Activated naive CD4-positive, alpha-beta T cell (primary cell): Measurements from ENCODE around the gene PTPRN2.

Experiments
- DNase-seq, 4 experiments: peaks; one replicate each; lab custom pipeline; 2025; lab: John Stamatoyannopoulos, UW

The PTPRN2 gene

DNA sequence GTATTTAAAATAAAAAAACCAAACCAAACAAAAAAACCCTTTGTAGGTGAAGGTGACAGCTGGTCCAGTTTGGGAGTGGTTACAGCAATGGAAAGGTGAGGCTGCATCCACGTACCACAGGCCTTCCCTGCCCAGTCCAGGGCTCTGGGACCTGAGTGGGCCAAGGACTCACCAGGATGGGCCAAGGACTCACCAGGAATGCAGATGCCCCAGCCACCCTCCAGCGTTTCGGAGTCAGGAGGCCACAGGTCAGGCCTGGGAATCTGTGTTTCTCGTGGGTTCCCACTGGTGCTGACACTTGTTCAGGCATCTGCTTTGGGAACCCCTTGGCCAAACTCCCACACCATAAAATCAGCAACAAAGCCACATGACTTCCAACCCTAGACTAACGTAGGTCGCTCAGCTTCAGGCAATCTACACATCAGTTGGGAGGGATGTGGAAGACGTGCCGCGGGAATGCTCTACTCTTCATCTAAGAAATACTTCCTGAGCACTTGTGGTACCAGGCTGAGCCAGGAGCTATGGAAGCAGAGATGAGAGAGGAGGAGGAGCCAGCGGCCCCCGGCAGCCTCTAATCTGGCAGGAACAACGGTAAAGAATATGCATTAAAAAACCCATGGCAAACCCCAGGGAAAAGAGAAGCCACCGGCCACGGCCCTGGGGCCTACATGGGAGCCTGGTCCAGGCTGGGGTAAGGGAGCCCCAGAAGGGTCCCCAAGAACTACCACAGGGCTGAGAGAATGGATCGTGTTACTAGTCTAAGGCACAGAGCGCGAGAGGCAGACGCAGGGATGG, 473.4 kb downstream of the PTPRN2 start:
- no peak for DNase-seq

DNA sequence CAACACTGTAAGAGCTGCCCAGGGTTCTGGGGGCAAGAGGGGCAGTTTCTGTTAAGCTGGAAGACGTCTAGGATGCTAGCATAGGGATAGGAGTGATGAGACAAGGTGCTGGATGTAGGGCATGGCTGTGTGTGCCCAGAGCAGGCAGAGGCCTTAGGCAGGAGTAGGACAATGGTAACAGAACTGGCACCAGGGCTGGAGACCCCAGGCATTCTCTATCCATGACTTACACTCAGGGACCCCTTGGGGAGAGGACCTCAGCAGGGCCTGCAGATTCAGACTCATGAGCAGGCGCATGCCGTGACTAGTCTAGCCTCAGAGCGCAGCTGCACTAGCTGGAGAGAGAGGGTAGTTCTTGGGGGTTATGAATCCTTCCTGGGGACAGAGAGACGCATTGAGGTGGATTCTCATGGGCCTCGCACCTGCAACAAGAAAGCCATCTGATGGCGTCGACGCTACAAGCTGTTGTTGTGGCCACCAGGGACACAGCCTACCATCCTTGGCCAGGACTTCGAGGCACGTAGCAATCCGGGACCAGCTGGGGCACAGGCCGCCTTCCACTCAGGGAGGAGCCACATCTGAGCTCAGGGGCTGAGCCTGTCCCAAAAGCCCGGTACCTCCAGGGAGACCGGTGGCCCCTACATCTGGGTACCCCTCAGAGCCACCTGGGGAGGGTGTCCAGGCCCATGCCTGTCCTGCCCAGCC, 474.1 kb downstream of the PTPRN2 start:
- no peak for DNase-seq

DNA sequence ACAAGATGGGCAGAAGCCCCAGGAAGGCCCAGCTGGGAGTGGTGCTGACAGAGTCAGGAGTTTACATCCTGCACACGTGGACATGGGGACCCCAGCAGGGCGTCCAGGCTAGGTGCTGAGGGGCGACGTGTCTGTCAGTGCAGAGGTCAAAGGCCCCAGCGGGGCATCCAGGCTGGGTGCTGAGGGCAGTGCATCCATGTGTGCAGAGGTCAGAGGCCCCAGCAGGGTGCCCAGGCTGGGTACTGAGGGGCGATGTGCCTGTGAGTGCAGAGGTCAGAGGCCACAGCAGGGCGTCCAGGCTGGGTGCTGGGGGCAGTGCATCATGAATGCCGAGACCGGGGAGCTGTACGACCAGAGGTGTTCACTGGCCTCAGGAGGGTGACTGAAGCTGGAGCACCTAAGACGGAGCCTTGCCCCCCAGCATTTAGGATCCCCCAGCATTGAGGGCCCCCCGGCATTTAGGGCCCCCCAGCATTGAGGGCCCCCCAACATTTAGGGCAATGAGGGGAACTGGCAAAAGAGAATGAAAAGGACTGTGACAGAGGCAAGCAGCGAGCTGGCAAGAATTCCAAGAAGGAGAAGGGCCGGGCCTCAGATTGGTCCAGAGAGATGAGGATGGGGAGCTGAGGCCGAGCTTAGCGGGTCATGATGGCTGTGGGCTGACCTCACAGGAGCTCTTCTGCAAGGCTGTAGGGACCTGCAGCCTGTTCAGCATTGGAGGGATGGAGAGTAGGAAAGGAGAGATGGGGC, 474.9 kb downstream of the PTPRN2 start:
- DNase-seq, result no peak

DNA sequence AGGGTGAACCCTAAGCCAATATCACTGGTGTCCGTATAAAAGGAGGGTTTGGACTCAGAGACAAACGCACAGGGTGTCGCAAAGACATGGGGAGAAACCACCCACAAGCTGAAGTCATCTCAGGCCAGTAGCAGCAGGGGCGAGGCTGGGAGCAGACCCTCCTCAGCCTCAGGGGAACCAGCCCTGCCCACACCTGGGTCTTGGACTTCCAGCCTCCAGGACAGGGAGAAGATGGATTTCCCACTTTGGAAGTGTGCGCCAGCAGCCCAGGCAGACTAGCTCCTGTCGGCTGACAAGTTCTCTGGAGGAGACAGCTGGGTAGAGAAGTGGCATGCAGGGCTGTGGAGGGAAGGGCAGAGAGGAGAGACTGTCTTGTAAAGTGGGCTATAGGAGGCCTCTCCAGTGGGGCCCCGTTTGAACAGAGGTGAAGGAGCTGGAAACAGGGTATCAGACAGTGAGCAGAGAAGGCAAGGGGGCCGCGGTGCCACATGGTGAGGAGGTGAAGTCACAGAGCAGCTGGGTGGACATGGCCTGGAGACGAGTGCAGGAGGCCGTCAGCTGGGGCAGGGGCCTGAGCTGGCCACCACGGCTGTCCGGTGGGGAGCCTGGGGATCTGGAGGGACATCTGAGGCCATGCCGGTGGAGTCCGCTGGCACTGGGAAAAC, 475.6 kb downstream of the PTPRN2 start:
- DNase-seq, result no peak

DNA sequence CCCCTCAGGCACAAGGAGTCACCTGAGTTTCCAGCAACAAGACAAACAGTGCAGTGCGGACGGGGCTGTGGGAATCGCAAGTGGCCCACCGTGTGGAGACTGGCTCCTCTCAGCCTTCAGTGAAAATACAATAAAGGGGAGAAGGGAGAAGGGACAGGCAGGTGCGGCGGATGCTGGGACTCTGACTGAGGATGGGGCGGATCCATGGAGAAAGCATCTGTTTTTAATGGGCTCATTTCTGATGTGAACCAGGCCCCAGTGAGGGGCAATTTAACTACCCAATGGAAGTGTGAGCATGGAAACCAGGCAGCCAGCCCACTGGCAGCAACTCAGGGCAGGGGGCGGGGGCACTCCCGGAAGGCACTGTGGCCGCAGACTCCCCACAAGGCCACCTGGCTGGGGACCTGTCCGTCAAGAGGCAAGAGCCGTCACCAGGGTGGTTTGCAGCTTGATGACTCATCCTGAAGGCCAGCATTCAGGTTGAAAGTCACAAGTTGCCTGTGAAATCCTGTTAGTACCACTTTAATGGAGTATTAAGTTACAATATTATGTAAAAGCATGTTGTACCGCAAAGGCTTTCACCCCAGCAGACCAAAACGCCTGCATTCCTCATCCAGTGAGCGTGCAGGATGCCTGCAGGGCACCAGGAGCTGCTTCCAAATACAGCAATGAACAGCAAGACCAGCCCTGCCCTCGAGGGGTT, 476.4 kb downstream of the PTPRN2 start:
- no peak for DNase-seq

DNA sequence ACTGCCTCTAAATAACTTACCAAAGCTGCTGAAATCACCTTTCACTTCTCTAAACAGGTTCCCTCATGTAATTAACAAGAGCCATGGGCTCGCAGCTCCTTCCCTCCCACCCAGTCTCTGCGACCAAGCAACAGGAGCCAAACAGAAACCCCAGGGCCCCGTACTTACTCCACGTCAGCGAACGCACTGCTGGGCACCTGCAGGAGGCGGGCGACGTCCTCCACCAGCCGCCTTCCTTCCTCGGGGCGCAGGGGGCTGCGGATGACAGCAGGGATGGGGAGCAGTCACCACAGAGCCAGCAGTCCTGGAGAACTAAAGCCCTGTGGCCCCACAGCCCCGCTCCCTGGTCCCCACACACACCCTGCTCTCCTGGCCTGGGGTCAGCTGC, 477.0 kb downstream of the PTPRN2 start:
- DNase-seq, result no peak

DNA sequence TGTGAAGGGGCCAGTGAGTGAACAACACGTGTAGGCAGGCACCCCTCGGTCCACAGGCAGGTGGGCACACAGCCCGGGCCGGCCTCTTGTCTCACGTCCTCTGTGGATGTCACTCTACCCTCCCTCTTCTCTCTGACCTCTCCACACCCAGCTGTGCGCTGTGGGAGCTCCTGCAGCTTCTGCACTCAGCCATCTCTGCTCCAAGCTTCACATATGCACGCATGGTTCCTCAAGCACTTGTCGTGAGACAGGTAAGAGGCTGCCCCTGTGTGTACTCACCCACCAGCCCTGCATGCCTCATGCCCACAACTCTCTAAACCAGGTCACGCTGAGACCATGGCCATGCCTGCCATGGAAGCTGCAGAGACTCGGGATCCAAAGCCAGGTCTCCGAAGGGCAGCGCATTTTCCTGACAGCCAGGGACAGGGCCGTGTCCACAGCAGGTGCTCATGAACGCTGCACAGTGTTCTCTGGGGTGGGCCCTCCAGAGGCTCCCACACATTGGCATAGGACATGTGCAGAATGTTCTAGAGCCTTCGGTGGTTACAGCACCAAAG, 477.5 kb downstream of the PTPRN2 start:
- DNase-seq, result no peak

DNA sequence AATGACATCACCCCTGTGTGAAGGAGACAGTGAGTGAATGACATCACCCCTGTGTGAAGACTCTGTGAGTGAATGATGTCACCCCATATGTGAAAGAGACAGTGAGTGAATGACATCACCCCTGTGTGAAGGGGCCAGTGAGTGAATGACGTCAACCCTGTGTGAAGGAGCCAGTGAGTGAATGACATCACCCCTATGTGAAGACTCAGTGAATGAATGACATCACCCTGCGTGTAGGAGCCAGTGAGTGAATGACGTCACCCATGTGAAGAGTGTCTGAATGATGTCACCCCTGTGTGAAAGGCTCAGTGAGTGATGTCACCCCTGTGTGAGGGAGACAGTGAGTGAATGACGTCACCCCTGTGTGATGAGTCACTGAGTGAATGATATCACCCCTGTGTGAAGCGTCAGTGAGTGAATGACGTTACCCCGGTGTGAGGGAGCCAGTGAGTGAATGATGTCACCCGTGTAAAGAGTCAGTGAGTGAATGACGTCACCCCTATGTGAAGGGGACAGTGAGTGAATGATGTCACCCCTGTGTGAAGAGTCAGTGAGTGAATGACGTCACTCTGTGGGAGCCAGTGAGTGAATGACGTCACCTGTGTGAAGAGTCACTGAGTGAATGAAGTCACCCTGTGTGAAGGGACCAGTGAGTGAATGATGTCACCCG, 478.1 kb downstream of the PTPRN2 start:
- no peak for DNase-seq

DNA sequence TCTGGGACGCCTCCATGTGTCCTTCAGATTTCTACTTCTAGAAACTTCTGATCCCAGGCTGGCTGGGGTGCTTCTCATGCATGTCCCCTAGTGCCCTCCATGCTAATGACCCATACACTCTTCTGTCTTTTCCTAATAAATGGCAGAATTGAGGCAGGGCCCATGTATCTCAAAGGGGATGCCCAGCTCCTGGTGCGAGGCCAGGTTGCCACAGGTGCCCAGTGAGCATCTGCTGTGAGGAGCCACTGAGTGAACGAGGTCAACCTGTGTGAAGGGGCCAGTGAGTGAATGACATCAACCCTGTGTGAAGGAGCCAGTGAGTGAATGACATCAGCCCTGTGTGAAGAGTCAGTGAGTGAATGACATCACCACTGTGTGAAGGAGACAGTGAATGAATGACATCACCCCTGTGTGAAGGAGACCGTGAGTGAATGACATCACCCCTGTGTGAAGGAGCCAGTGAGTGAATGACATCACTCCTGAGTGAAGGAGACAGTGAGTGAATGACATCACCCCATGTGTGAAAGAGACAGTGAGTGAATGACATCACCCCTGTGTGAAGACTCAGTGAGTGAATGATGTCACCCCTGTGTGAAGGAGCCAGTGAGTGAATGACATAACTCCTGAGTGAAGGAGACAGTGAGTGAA, 478.9 kb downstream of the PTPRN2 start:
- no peak for DNase-seq

DNA sequence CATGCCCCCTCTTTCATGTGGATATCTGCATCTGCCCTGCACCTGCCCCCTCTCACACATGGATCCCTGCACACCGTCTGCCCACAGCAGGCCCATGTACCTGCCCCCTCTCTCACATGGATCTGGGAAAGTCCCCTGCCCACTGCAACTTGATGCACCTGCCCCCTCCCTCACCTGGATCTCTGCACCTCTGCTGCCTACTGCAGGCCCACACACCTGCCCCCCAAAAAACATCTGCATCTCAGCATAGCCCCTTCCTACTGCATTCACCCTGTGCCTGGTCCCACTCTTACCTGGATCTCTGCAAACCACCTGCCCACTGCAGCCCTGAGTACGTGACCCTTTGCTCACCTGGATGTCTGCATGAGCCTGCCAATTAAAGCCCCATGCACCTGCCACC, 479.8 kb downstream of the PTPRN2 start:
- no peak for DNase-seq

DNA sequence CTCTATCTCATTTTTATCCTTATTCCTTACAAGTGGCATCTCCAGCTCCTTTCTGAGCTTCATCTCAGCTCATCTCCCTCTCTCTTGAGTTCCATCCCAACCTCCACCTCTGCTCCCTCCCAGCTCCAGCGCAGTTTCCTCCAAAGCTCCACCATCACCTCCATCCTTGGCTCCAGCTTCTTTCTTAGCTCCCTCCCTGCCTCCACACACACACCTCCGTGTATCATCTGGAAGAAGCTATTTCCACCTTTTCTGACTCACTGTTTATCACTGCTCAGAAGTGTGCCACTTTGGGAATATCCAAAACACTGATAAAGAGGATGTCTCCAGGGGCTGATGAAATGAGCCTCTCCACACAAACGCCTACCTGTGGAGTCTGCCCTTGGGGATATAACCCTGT, 481.4 kb downstream of the PTPRN2 start:
- DNase-seq, result no peak

DNA sequence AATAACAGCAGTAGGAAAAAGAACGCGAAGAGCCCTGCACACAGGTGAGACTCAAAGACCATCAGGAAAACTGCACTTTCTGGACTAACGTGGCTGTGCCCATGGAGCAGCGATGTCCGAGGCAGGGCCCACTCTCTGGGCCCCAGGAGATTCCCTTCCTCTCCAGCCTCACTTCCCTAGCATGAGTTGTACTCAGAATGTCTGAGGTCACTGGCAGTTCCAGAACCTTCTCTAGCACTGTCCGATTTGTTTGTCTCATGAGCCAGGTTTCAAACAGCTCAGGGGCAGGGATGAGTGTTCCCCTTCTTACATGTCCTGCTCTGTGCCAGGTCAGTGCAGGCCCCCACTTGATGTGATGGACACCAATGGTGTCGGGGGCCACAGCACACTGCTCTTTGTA, 484.2 kb downstream of the PTPRN2 start:
- no peak for DNase-seq

DNA sequence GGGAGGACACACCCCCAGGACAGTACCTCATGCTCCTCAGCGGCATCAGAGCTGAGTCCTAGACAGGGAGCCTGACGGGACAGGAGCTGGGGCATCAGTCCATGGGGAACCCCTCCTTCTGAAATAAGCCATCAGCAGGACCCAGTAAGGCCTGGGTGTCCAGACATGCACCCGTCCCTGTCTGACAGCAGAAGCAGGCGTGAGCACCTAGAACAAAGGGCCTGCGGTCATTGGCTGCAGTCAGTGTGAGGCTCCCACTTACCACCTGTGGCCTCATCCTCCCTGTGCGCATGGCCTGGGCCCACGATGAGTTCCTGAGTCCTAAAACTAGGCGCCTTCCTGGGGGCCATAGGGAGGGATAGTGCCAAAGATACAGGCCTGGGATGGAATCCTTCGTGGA, 484.7 kb downstream of the PTPRN2 start:
- no peak for DNase-seq

DNA sequence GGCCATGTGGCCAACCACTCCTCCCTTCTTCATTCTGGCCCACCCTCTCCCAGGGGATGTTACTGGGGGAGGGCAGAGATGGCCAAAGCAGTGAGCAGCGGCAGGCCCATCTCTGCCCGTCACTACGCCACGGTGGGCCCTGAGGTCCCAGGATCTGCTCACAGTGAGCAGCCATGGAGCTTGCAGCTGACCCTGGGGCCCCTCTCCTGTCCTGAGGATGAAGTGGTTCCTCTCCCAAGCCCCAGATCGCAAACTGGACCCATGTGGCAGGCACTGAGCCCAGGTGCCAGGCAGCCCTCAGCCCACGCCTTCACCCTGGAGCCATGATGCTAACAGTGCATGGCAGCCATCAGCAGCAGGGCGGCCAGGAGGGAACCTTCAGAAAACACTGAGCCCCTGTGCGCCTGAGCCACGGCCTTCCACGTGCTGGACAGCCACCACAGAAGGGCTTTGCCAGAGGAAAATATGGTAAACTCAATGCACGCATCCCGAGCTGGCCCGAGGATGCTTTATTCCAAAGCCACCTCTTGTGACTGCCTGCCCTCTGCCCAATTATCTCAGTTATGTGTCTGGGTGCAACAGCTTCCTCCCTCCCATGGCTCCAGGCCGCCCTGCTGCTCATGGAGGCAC, 485.7 kb downstream of the PTPRN2 start:
- no peak for DNase-seq

DNA sequence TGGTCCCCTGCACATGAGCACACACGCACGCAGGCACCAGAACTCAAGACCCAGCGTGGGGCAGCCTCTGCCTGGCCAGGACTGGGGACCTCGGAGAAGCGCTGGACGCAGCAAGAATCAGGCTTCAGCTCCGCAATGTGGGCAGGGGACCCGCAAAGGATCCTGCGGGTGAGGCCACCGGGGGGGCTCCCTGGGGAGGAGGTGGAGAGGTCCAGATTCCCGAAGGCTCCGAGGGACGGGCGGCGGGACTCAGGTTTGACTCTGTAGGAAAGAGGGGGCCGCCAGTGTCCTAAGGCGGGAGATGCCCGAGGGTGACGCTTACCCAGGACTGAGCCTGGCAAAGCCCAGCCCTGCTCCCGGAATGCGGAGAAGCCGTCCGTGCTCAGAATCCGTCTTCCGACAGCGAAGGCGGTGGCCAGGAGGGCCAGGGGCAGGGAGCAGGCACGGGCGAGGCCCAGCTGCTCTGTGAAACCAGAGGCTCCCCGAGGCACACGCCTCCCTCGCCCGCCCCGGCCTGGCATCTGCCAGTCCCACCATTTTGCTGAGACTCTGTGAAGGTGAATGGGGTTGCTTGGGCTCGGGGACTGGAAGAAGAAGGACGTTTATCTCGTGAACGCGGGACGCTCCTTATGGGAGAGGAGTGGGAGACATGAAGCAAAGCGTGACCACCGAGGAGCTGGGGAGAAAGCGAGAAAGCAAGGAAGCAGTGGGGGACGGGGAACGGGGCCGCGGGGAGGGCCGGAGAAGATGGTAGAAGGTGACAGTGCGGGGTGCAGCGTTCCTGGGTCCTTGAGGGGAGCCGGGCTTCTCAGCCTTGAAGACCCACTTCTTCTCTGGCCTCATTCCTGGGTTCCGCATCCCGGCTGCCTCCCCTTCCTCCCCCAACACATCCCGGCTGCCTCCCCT, 489.2 kb downstream of the PTPRN2 start:
- no peak for DNase-seq

DNA sequence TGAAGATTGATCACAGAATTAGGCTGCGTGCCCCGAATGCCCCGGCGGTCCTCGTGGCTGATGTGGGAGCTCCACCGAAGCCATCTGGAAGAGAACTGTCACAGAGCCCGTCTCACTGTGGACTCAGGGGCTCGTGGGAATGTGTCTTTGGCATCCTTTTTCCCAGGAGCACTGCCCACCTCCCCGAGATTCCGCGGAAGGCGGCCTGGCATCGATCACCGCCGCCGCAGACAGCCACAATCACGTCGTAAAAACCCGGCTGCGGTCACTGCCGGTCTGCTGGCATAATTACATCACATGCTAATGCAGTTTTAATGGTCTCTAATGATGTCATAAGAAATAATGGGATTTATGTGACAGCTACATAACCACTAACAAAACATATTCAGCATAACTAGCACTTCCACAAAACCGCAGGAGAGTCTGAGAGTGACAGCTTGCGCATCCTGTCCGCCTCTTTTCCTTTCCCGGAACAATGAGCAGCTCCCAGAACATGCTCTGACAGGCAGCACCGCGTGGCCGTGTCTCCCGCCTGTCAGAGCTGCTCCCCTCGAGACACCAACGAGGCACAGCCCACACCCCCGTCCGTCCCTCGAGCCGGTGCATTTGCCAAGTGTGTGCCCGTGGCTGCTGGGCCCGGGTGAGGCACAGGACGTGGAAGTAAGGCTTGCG, 490.0 kb downstream of the PTPRN2 start:
- no peak for DNase-seq

DNA sequence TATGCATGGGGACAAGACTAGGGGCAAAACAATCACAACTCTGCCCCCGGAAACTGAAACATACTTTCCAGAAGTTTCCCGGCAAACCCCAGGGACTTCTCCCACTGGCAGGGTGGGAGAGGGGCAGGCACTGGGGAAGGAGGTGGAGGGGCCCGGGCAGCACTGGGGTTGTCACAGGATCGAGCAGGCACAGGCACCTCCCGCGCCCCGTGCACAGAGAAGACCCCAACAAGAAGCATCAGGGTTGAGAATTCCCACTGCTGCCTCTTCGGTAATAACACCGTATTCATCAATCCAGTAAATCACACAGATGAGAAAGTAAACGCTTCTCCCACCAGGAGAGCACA, 490.5 kb downstream of the PTPRN2 start:
- DNase-seq, result no peak

DNA sequence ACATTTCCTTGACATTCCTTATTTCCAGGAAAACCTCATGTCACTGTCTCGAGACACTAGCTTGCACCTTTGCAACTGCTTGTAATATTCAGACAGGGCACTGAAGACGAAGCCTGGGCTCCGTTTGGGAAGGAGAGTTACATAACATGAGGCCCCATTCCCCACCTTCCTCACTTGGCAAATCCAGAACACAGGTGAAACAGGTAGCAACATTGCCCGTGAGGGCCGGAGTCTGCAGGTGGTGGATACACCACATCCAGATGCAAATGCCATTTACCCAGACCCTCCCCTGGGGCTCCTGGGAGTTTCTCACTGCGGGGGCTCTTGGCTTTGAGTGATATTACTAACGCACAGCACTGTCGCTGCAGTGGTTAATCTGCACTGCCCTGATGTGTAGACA, 491.0 kb downstream of the PTPRN2 start:
- no peak for DNase-seq
